ENCODE data around the gene IDS.
"Not testable (repeated sequence)": the region's sequence is repeated elsewhere in the genome, so short reads cannot be mapped to it uniquely, and the experiment has no call there.

Gene IDS

DNA sequence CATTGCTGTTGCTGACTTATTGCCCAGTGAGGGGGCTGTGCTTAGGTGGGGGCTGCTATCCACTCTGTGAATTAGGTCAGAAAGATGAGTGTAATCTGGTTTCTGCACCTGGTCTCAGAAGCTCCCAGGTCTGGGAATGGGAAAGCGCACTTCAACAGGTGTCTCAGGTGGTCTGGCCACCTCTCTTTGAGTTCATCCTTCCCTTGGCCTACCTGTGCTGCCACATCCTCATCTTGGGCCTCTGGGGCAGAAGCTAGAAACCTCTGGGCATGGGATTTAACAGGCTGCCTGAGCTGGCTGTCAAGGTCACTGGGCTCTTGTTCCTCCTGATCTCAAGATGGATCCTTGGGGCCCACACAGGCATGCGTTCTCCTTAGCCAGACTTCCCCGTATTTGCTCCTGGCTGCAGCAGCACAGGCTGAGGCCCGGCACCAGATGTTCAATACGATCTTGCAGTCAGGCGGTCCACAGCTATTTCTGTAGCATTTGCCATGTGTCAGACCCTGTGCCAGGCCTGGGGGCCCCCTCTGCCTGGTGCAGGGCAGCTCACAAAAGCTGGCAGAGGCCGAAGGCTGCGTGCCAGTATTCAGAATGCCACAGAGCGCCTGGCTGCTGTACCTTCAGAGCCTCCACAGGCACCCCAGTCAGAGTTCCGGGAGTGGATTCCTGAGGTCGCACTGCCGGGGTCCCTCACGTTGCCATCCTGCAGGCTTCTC is 21.4 kb upstream of the IDS start:
- not testable (repeated sequence) for DNase-seq

GRCh38 chrX:149525903-149526302 is 20.8 kb upstream of the IDS start:
- DNase-seq: not testable (repeated sequence)

- not testable (repeated sequence) for DNase-seq
These were observed 20.3 kb upstream of the IDS start for GRCh38 chrX:149525389-149525788.

GRCh38 chrX:149522916-149523315 is 17.8 kb upstream of the IDS start:
- DNase-seq: no peak

- DNase-seq: no peak
These were observed 16.3 kb upstream of the IDS start for GRCh38 chrX:149521438-149521837.

DNA sequence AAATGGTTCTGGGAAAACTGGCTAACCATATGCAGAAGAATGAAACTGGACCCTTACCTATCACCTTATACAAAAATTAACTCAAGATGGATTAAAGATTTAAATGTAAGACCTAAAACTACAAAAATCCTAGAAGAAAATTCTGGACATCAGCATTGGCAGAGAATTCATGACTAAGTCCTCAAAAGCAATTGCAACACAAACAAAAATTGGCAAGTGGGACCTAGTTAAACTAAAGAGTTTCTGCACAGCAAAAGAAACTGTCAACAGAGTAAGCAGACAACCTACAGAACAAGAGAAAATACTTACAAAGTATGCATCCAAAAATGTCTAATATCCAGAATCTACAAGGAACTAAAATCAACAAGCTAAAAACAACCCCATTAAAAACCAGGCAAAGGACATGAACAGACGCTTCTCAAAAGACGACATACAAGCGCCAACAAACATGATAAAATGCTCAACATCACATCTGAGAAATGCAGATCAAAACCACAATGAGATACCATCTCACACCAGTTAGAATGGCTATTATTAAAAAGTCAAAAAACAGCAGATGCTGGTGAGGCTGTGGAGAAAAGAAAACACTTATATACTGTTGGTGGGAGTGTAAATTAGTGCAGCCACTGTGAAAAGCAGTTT is 15.7 kb upstream of the IDS start:
- not testable (repeated sequence) for DNase-seq

DNA sequence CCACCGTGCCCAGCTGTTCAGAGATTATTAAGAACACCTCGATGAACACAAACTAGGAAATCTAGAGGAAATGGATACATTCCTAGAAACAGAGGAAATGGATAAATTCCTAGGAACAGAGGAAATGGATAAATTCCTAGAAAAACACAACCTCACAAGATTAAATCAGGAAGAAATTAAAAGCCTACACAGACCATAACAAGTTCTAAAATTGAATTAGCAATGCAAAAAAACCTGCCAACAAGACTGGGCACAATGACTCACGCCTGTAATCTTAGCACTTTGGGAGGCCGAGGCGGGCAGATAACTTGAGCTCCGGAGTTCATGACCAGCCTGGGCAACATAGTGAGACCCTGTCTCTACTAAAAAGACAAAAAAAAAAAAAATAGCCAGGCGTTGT is 13.1 kb upstream of the IDS start:
- DNase-seq: no peak

DNA sequence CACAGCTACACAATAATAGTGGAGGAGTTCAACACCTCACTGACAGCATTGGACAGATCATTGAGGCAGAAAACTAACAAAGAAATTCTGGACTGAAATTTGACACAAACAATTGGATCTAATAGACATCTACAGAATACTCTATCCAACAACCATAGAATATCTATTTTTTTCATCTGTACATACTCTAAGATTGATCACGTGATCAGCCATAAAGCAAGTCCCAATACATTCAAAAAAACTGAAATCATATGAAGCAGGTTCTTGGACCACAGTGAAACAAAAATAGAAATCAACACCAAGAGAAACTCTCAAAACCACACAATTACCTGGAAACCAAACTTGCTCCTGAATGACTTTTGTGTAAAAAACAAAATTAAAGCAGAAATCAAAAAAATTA is 12.2 kb upstream of the IDS start:
- DNase-seq: no peak

GRCh38 chrX:149516604-149517003 is 11.5 kb upstream of the IDS start:
- DNase-seq: no peak

DNA sequence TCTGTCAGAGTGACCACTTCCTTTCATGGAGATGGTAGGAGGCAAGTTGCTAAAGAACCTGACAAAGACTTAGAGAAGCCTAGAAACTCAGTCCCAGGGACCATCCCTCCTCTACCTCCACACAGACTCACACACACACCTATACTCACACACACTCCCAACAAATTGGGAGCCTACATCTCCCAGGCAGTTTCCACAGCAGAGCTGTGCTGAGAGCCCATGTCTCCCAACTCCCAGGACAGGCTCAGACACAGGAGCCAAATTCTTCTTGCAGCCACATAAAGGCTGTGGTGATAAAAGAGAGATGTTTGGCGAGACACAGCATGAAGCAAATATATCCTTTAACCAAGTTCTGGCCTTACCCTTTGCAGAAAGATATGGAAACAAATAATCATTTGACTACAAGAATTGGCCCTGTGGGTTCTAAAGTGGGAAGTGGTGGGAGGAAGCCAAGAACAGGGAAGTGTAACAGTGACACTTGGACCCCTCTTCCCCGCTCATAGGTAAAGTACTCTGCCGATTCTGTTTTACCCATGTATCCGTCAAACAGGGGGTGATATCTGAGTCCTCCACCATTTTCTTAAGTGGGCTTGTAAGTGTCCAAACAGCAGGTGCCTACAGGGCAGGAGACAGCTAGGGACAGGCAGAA is 11.0 kb upstream of the IDS start:
- DNase-seq: no peak

GRCh38 chrX:149513825-149514428 is 8.8 kb upstream of the IDS start:
- DNase-seq: no peak

DNA sequence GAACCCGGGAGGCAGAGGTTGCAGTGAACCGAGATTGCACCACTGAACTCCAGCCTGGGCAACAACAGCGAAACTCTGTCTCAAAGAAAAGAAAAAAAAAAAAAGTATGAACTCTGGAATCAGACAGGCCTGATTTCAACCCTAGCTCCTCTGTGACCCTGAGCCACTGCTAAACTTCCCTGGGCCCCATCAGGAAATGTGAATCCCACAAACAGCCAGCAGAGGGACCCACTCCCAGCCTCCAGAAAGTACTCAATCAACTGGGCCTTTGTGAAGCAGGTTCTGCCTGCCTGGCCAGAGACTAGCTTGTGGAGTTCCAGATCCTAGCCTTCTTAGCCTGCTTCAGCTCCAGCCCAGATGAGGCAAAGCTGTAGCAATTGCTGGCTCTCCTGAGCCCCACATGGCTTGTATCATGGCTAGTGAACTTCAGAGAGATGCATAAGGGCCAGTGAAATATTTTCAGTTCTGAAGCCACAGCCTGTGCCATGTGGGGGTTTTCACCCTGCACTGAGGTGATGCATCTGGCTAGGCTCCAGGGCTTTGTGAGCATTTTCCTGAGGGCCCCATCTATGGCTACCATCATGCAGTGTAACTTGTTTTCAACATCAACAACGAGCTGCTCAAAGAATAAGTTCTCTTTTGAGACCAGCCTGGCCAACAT is 7.2 kb upstream of the IDS start:
- DNase-seq: no peak

- DNase-seq: no peak
These were observed 6.0 kb upstream of the IDS start for GRCh38 chrX:149511081-149511480.

DNA sequence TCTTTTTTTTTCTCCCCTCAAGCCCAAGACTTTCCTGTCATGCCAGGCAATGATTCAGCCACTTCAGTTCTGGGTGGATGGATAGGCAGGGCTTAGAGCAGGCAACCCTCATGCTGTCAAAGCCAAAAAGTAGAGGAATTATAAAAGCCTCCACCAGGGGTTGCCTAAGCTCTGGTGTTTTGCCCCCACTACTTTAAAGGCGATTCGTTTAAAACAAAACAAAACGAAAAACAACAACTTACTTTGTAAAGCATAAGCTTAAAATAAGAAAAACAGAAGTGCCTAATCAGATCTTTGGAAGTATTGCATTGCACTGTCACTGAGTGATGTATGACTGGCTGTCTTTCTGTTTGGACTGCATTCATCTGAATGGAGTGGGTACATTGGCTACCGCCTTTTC is 5.3 kb upstream of the IDS start:
- DNase-seq: no peak

DNA sequence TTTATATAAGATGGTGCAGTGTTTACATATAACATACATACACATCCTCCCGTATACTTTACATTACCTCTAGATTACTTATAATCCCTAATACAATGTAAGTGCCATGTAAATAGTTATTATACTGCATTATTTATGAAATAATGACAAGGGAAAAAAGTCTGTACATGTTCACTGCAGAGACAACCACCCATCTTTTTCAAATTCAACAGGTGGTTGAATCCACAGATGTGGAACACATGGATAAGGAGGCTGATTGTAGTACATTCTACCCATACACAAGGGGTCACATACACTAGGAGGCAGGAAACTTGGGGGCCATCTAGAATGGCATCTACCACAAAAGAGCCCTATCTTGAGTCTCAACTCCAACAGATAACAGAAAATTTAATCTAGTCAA is 3.4 kb upstream of the IDS start:
- DNase-seq: no peak

- DNase-seq: no peak
These were observed 1.2 kb upstream of the IDS start for GRCh38 chrX:149506349-149506748.

DNA sequence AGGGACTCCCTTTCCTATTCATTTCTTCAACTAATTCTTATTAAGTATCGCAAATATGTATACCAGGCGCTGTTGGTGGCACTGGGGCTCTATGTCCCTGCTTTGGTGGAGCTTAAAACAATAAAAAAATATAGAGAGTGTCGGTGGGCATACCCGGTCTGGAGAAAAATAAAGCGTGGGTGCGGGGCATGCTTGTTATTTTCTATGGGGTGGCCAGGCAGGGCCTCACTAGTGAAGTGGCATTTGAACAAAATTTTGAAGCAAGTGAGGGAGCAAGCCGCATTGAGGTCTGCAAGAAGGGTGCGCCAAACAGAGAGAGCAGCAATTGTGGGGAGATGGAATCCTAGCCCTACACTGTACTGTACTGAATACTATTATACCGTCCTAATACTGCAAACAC is 565 bp upstream of the IDS start:
- no peak for DNase-seq

DNA sequence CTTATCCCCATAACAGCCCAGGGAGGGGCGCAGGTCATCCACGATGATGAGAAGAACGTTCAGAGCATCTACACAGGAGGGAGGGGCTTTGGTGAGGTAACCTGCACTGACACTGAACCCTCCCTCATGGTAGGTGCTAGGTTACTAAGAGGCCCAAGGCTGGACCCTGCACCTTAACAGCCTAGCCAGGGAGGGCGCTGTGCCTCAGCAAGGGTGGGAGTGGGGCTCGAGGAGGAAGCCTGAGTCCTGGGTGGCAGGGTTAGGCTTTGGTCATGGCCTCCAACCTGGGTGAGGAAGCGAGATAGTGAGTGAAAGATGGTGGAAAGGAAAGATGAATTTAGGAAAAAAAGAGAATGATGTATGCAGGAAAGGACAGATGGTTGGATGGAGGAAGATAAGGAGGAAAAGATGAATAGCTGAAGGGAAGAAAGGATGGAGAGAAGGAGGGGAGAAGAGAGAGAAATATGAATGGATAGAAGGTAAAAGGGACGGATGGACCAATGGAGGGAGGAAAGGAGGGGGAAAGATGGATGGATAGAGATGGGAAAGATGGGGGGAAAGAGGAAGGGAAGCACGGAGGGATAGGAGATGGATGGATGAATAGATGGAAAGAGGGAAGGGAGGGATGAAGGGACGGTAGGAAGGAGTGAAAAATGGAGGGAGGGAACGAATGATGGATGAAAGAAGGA is 736 bp downstream of the IDS start:
- DNase-seq: no peak

DNA sequence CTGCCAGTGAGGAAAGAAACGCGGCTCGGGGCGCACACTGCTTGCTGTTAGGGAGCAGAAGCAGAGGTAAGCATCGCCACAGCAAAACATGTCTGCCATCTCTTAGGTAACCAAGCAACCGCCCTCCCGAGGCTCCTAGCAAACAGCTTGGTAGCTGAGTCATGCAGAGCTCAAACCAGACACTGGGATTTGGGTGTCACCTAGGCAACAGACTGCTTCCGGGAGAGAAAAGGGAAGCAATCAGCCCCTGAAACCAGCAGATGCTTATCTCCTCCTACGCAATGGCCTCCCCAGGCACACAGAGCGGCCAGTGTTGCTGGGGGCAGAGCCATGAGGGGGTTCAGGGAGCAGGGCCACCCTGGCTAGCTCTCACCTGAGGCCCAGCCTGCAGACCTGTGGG is 1.7 kb downstream of the IDS start:
- peak; percentile 8 for DNase-seq

DNA sequence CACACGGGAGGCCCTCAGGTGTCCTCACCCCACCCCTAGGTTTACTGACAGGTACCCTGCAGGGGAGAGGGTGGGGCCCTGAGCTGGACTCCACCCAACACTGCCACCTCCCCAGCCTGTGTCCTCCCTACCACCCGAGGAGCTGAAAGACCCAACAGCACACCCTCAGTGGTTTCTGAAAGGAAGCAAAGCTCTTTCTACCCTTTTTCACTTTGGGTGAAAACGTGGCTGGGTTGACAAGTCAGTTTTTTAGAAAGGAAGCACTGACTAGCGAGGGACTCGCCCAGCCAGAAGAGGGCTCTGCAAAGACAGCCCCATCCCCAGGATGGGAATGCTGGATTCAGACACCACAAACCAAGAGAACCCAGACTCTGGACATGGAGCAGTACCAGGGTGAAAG is 2.2 kb downstream of the IDS start:
- not testable (repeated sequence) for DNase-seq

GRCh38 chrX:149499766-149500165 is 5.3 kb downstream of the IDS start:
- DNase-seq: no peak

DNA sequence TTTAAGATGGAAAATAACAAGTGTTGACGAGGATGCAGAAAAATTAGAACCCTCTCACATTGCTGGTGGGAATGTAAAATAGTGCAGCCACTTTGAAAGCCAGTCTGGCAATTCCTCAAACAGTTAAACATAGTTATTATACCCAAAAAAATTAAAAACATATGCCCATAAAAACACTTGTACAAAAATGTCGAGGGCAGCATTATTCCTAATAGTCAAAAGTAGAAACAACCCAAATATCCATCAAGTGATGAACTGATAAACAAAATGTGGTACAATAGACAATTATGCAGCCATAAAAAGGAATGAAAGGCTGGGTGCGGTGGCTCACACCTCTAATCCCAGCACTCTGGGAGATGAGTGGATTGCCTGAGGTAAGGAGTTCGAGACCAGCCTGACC is 6.3 kb downstream of the IDS start:
- DNase-seq: no peak

DNA sequence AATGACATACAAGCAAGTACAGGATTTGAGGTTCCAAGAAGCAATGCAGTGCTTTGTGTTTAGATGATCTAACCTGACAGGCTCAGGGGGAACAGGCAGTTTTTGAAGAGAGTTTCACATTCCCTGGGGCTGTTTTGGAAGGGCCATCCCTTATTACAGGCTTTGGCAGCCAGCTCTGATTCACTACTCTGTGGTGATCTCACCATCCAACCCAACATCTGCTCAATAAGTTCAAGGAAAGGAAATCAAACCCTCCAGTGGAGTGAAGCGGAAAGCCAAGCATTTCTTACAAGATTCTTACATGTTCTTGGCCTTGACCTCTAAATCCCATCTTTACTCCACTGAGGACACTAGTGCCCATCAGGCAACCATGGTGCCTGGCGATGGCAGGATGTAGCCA is 7.5 kb downstream of the IDS start:
- peak; percentile 55 for DNase-seq

Data from amniotic stem cell (primary cell).